Panc1 (cell line): ENCODE measurements around the gene DAND5.

Source experiments
- CTCF ChIP-seq: fragments of 450-650 bp; IDR thresholded peaks from 2 replicates; pipeline ENCODE4 v1.5.1; 2017; ENCODE audit warnings: mild to moderate bottlenecking
- POLR2AphosphoS5 ChIP-seq: IDR thresholded peaks from 2 replicates; pipeline ENCODE4 v1.6.1; 2012; ENCODE audit warnings: mild to moderate bottlenecking, low read depth, low read length, moderate library complexity
- REST ChIP-seq, 2 experiments: IDR thresholded peaks; 2 replicates each; pipeline ENCODE4 v1.6.1; 2011 to 2012; ENCODE audit warnings: low read depth in 2 of 2, control low read depth in 1 of 2, low read length in 1 of 2, mild to moderate bottlenecking in 1 of 2, moderate library complexity in 1 of 2; ENCODE audit not compliant: insufficient read depth in 1 of 2
- SIN3A ChIP-seq: IDR thresholded peaks from 2 replicates; pipeline ENCODE4 v1.6.1; 2012; ENCODE audit warnings: low read depth, mild to moderate bottlenecking, low read length, moderate library complexity, borderline replicate concordance; ENCODE audit not compliant: insufficient read depth
- TCF7L2 ChIP-seq: IDR thresholded peaks from 2 replicates; pipeline ENCODE4 v1.6.1; 2011; ENCODE audit warnings: mild to moderate bottlenecking, low read depth, low read length, inconsistent platforms

- TF ChIP-seq CTCF, result no peak
- no peak for TF ChIP-seq POLR2AphosphoS5
- TF ChIP-seq TCF7L2, result no peak
- no peak for TF ChIP-seq SIN3A
- TF ChIP-seq REST (IDR thresholded peaks at IDR 0.05; ENCODE audit: insufficient read depth in 1 of 2, low read depth in 2 of 2, low read length in 1 of 2), result no peak
Measured at GRCh38 chr19:13020002-13020414, 50.6 kb downstream of the DAND5 start.
